OCI-LY3 (cell line): ENCODE measurements around the gene MAP4K5.

Experiments
- EZH2phosphoT487 ChIP-seq: fragments of 200-600 bp; shearing (Covaris generic); IDR thresholded peaks from 2 replicates; pipeline ENCODE4 v1.6.1; 2018; ENCODE audit warnings: antibody characterized with exemption, mixed run types, low read depth
- TF ChIP-seq, protein P1 (sequence below): fragments of 200-600, 300-600 bp; sonication (generic); IDR thresholded peaks from 2 replicates; pipeline ENCODE4 v1.5.1; 2014; ENCODE audit warnings: antibody characterized with exemption, low read length, low read depth

GRCh38 chr14:50417853-50418252, 114.5 kb downstream of the MAP4K5 start:
- TF ChIP-seq, protein P1, sequence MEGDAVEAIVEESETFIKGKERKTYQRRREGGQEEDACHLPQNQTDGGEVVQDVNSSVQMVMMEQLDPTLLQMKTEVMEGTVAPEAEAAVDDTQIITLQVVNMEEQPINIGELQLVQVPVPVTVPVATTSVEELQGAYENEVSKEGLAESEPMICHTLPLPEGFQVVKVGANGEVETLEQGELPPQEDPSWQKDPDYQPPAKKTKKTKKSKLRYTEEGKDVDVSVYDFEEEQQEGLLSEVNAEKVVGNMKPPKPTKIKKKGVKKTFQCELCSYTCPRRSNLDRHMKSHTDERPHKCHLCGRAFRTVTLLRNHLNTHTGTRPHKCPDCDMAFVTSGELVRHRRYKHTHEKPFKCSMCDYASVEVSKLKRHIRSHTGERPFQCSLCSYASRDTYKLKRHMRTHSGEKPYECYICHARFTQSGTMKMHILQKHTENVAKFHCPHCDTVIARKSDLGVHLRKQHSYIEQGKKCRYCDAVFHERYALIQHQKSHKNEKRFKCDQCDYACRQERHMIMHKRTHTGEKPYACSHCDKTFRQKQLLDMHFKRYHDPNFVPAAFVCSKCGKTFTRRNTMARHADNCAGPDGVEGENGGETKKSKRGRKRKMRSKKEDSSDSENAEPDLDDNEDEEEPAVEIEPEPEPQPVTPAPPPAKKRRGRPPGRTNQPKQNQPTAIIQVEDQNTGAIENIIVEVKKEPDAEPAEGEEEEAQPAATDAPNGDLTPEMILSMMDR = no peak
- TF ChIP-seq EZH2phosphoT487 = no peak
